ENCODE measurements around the gene ABHD18.
"Not testable (repeated sequence)": the region's sequence is repeated elsewhere in the genome, so short reads cannot be mapped to it uniquely, and the experiment has no call there.

The ABHD18 gene

DNA sequence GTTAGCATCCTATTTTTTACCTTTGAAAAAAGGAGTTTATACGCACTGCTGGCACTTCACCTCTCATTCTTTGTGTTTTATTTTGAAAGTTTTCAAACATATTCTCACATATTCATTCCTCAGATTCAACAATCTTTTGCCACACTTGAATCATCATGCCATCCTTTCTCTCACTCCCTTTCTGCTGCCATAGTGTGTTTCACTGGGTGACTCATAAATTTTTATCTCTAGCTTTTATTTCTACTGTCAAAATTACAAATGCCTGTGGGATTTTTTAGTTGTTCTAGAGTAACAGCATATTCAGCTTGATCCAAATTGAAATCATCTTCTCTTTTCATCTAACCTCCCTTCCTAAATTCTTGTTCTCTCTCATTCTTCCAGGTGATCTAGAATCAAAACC, 28.2 kb upstream of the ABHD18 start:
- DNase-seq (ENCODE audit: extremely low read depth, low read depth): no peak
- TF ChIP-seq, protein P1, sequence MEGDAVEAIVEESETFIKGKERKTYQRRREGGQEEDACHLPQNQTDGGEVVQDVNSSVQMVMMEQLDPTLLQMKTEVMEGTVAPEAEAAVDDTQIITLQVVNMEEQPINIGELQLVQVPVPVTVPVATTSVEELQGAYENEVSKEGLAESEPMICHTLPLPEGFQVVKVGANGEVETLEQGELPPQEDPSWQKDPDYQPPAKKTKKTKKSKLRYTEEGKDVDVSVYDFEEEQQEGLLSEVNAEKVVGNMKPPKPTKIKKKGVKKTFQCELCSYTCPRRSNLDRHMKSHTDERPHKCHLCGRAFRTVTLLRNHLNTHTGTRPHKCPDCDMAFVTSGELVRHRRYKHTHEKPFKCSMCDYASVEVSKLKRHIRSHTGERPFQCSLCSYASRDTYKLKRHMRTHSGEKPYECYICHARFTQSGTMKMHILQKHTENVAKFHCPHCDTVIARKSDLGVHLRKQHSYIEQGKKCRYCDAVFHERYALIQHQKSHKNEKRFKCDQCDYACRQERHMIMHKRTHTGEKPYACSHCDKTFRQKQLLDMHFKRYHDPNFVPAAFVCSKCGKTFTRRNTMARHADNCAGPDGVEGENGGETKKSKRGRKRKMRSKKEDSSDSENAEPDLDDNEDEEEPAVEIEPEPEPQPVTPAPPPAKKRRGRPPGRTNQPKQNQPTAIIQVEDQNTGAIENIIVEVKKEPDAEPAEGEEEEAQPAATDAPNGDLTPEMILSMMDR (IDR thresholded peaks at IDR 0.05; ENCODE audit: low read depth, low read length): no peak

DNA sequence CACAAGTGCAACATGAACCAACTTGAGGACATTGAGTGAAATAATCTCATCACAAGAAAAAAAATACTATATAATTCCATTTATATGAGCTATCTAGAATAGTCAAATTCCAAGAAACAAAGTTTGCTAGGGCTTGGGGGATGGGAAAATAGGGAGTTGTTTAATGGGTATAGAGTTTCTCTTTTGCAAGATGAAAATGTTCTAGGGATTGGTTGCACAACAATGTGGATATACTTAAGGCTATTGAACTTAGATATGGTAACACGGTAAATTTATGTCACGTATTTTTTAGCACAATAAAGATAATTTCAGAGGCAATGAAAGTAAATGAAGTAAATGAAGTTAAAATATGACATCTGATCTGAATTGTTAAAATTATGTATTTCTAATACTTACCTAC, 8.1 kb upstream of the ABHD18 start:
- TF ChIP-seq, protein P1 (IDR thresholded peaks at IDR 0.05; ENCODE audit: low read depth, low read length): no peak
- no peak for DNase-seq (ENCODE audit: extremely low read depth, low read depth)

DNA sequence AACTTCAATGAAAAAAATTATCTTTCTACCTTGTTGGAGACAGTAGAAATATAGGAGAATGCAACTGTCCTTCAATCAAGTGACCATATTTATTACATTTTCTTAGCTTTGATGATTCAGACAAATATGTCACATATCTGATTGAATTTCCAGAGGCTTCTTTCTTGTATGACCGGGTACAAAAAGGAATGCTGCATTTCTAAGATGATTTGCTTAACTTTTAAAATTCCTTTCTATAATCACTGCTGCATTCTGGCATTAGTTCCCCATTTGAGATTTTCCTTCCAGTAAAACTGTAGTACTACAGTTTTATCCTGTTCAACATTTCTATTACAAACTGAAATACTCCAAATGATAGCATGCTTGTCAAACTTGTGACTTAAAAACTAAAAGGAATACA, 5.4 kb upstream of the ABHD18 start:
- no peak for DNase-seq (ENCODE audit: extremely low read depth, low read depth)
- TF ChIP-seq, protein P1 (IDR thresholded peaks at IDR 0.05; ENCODE audit: low read depth, low read length): no peak

DNA sequence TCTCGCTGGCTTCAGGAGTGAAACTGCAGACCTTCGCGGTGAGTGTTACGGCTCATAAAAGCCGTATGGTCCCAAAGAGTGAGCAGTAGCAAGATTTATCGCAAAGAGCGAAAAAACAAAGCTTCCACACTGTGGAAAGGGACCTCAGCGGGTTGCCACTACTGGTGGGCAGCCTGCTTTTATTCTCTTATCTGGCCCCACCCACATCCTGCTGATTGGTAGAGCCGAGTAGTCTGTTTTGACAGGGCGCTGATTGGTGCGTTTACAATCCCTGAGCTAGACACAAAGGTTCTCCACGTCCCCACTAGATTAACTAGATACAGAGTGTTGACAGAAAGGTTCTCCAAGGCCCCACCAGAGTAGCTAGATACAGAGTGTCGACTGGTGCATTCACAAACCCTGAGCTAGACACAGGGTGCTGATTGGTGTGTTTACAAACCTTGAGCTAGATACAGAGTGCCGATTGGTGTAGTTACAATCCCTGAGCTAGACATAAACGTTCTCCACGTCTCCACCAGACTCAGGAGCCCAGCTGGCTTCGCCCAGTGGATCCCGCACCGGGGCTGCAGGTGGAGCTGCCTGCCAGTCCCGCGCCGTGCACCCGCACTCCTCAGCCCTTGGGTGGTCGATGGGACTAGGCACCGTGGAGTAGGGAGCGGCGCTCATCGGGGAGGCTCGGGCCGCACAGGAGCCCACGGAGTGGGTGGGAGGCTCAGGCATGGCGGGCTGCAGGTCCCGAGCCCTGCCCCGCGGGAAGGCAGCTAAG, 1.4 kb upstream of the ABHD18 start:
- DNase-seq (ENCODE audit: extremely low read depth, low read depth): not testable (repeated sequence)

DNA sequence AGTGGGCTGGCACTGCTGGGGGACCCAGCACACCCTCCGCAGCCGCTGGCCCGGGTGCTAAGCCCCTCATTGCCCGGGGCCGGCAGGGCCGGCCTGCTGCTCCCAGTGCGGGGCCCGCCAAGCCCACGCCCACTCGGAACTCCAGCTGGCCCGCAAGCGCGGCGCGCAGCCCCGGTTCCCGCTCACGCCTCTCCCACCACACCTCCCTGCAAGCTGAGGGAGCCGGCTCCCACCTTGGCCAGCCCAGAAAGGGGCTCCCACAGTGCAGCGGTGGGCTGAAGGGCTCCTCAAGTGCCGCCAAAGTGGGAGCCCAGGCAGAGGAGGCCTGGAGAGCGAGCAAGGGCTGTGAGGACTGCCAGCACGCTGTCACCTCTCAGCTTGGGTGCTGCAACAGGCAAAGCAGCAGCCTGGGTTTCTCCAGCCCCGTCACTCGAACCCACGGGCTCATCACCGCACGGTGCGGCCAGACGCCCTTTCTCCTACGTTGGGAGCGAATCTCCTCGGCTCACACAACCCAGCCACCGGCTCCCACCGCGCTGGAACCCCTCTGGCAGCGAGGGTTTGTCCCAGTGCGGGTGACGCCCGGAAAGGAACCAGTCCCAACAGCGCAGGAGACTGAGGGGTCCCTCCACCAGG, 662 bp upstream of the ABHD18 start:
- DNase-seq (ENCODE audit: extremely low read depth, low read depth): not testable (repeated sequence)

DNA sequence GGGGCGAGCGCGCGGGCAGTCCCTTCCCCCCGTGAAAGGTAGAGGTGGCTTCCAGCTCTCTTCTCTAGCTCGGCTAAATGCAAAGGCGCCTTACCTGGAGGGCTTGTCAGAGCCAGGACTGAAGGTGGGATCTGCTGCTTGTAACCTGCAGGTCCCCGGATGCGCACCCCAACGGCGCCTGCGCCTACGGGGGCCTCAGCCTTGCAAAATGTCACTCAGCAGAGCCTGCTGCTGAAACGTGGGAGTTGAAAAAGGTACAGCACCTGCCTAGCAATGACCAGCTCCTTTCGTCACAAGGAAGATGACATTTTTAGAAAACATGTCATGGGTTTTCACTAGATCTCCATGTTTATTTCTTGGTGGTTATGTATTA, 583 bp downstream of the ABHD18 start:
- DNase-seq (ENCODE audit: extremely low read depth, low read depth): no peak
- TF ChIP-seq, protein P1 (IDR thresholded peaks at IDR 0.05; ENCODE audit: low read depth, low read length): no peak

DNA sequence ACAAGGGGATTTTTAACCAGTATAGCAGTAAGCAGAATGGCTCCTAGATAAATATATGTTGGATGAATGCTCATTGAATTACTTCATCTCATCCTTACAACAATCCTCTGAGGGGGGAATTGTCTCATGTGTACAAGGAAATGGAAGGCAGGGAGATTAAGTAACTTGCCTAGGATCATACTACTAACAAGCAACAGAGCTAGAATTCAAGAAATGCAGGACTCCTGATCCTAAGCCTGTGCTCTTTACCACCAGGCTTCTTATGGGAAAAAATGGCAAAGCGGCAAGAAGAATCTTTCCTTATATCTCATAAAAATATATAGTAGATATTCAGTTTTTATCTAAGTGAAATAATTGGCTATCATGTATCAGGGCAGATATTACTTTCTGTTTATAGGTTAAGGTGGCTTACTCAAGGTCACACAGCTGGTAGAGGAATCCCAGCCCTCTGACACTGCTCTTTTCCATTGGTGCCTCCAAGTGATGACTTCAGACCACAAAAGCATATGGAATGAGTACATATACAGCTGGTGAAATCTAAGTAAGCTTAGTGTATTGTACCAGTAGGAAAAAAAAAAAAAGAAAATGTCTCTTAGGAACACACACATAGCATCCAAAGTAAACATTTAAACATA, 2.1 kb downstream of the ABHD18 start:
- no peak for DNase-seq (ENCODE audit: extremely low read depth, low read depth)
- TF ChIP-seq, protein P1 (IDR thresholded peaks at IDR 0.05; ENCODE audit: low read depth, low read length): no peak

DNA sequence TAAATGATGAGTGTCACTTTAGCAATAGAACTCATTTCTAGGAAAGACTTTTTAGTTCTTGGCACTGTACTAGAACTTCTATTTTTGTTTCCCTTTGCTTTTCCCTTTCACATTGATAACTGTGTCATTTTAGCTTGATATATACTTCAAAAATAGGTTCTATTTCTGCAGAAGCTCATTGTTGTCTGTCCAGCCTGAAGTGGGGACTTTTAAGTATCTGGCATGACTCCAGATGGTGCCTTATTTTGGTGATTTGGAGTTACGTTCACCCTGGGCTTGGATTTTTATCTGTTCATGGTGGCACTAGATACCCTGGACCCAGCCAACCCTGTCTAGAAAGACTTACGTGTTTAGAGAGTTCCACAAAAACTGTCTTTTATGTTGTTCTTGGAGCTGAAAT, 3.4 kb downstream of the ABHD18 start:
- TF ChIP-seq, protein P1 (IDR thresholded peaks at IDR 0.05; ENCODE audit: low read depth, low read length): no peak
- DNase-seq (ENCODE audit: extremely low read depth, low read depth): no peak

DNA sequence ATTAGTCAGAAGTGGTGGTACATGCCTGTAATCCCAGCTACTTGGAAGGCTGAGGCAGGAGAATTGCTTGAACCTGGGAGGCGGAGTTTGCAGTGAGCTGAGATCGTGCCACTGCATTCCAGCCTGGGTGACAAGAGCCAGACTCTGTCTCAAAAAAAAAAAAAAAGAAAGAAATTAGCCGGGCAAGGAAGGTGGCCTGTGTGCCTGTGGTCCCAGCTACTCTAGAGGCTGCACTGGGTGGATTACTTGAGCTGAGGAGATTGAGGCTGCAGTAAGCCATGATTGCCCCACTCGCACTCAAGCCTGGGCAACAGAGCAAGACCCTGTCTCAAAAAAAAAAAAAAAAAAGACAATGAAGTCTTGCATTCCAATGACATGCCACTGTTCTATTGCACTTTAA, 5.7 kb downstream of the ABHD18 start:
- not testable (repeated sequence) for DNase-seq (ENCODE audit: extremely low read depth, low read depth)
